GM12801 (cell line): ENCODE results near the gene KIAA1328.

ENCODE experiments used
- TF ChIP-seq, protein P1 (sequence below): IDR thresholded peaks from one replicate; pipeline ENCODE4 v1.5.1; 2011; ENCODE audit warnings: control low read depth; ENCODE audit not compliant: insufficient read length; ENCODE audit errors: extremely low read depth

KIAA1328 gene

DNA sequence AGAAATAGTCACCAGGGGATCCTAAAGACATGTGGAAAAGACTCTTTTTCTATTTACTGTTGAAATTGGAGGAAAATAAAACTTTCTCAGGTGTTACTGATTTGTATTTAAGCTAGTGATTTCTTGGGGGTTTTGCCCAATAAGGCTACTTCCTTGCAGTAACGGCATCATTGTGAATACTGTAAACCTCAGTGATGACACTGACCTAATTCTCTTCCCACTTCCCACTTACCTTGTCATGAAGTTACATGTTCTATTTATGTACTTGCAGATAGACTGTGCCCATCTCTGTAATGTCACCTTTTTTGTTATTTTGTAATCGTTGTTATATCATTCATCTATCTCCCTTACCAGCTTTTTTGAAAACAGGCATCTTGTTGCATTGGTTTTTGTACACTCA lies 134.5 kb downstream of the KIAA1328 start:
- TF ChIP-seq, protein P1, sequence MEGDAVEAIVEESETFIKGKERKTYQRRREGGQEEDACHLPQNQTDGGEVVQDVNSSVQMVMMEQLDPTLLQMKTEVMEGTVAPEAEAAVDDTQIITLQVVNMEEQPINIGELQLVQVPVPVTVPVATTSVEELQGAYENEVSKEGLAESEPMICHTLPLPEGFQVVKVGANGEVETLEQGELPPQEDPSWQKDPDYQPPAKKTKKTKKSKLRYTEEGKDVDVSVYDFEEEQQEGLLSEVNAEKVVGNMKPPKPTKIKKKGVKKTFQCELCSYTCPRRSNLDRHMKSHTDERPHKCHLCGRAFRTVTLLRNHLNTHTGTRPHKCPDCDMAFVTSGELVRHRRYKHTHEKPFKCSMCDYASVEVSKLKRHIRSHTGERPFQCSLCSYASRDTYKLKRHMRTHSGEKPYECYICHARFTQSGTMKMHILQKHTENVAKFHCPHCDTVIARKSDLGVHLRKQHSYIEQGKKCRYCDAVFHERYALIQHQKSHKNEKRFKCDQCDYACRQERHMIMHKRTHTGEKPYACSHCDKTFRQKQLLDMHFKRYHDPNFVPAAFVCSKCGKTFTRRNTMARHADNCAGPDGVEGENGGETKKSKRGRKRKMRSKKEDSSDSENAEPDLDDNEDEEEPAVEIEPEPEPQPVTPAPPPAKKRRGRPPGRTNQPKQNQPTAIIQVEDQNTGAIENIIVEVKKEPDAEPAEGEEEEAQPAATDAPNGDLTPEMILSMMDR: no peak

DNA sequence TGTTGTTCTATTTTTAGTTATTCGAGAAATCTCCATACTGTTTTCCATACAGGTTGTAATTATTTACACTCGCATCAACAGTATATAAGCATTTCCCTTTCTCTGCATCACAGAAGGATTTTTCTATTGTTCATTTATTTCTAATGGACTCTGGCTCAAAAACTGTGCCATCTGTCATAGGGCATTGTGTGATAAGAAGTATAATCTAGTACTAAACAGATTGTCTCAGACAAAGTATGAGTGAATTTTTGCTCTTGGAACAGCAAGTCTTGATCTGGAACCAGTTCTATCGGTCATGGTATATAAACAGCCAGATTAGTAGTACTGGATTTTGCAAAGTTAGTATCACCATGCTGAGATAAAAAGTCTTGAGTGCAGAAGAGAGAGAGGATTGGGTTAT lies 145.8 kb downstream of the KIAA1328 start:
- TF ChIP-seq, protein P1: no peak

DNA sequence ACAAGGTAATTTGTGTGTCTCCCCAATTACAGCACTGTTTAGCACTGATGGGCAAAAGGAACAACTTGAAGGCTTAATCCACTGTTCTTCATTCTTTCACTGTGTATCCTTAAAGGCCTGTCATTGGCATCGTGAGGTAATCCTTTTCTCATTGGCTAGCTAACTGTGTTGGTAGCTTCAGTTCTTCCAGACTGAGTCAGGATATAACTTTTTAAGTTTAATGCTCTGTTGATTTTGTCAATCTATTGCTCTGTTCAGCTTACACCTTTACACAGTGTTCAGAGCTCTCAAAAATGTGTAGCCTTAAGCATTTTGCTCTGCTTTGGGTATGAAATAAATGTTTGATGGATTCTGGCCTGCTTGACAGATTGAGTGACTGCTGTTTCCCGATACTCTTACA lies 148.2 kb downstream of the KIAA1328 start:
- TF ChIP-seq, protein P1: no peak

DNA sequence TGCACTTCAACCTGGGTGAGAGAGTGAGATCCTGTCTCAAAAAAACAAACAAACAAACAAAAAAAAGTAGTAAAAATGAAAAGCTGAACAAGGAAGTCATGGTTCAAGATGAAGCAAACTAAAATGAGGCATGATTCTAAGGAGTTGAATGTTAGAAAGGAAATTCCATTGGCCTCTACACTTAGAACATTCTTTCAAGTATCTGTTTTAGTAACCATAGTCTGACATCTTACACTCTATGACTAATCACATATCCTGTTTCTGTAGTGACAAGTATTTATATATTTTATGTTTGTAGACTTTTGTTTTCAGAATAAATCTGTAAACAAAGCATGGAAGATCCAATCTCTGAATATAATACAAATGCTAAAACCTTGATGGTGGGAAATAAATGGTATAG lies 164.1 kb downstream of the KIAA1328 start:
- TF ChIP-seq, protein P1: no peak

DNA sequence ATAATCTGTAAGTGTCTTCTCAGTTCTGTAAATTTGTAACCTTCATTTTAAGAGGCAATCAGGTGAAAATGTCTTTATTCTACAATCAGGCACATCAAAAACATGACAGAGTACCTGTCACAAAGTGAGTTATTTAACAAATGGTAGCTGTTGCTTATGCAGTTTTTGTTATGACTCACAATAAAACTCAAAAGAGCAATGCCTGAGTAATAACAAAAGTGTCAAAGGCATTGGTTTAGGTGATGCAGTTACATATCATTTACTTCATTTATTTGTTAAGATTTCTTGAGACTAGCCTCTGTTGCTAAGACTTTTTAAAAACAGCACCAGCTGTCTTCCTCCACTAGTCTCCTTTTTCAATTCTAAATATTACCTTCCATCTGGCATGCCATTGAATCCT lies 177.8 kb downstream of the KIAA1328 start:
- TF ChIP-seq, protein P1: no peak

DNA sequence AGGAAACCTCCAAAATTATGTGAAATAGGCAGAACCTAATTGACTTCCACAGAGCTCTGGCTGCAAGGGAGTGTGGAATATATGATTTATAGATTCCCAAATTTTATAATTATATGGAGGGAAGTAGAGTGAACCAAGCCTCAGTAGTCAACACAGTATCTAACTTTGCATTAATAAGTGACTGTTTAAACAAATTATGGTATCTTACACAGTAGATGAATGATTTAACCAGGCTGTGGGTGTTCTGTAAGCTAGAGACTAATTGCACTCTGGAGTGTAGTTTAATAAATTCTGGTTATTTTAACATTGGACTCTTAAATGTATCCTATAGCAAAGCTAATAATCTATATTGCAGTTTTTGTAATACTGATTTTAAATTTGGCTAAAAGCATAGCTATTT lies 183.5 kb downstream of the KIAA1328 start:
- TF ChIP-seq, protein P1: no peak

DNA sequence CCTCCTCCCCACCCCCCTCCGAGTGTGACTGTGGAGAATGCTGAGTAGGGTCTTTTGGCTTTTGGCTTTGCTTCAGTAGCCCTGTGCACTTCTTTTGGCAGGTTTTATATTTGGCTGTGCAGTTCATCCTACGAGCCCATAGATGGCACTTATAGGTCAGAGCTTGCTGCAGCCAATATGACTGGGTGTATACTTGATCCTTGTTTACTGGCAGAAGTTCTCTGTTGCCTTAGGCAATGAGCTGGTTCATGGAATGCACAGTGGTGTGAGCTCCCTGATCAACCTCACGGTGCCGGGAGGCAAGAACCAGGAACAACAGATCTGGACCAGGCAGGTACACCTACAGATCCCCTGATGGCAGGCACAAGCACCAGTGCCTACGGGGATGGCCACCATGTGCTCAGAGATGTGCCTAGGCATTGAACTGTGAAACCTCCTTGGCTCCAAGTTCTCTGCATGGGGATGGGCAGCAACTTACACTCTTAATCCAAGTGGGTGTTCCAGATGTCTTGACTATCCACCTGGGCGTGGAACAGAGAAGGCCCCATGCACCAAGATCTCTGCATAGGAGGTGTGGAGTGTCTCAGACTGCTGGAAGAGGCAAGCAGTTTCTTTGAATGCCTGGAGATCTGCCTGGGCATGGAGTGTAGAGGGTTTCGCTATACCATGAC lies 190.4 kb downstream of the KIAA1328 start:
- TF ChIP-seq, protein P1: no peak

DNA sequence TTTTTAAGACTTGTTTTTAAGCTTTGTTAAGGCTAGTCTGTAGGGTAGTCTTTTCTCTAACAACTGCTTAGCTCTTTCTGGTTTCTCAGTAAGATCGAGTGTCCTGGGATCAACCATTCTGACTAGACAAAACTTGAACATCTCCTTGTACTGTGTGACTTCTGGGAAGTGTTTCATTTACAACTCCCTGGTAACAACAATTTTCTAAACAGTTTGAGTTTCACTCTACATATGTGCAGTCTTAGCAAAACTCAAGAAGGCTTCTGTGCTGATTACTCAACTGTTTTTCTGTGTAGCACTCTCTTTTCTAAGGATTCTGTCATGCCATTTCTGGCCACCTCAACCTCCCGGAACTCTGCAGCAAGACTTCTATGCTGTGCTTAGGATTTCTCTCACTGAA lies 204.5 kb downstream of the KIAA1328 start:
- TF ChIP-seq, protein P1: no peak
